GM12878 (cell line): ENCODE data around the gene NOCT.
A peak's percentile ranks its signal among the peaks of the same experiment; 100 is the strongest.

Source experiments
- EZH2 ChIP-seq: IDR thresholded peaks from 2 replicates; pipeline ENCODE4 v1.6.1; 2012; ENCODE audit warnings: low read depth, mild to moderate bottlenecking, control low read depth, inconsistent platforms, low read length, borderline replicate concordance; ENCODE audit not compliant: control insufficient read depth
- IKZF1 ChIP-seq: fragments of 450-650 bp; conservative IDR thresholded peaks from 2 replicates; pipeline ENCODE4 v1.6.1; 2017; ENCODE audit warnings: antibody characterized with exemption, mild to moderate bottlenecking
- POLR2AphosphoS5 ChIP-seq: IDR thresholded peaks from 2 replicates; pipeline ENCODE4 v1.6.1; 2011; ENCODE audit warnings: mild to moderate bottlenecking, low read length, inconsistent platforms
- SIN3A ChIP-seq: IDR thresholded peaks from 2 replicates; pipeline ENCODE4 v1.6.1; 2012; ENCODE audit warnings: low read depth, low read length, improper control_type of control experiment
- ZBTB11 ChIP-seq: fragments of 450-650 bp; formaldehyde crosslinking; IDR thresholded peaks from 2 replicates; pipeline ENCODE4 v1.5.0; 2022; ENCODE audit warnings: mild to moderate bottlenecking, missing genetic modification characterization
- ZNF384 ChIP-seq: IDR thresholded peaks from 2 replicates; pipeline ENCODE4 v1.6.1; 2012; ENCODE audit warnings: low read depth, mild to moderate bottlenecking, low read length, improper control_type of control experiment, borderline replicate concordance
- TF ChIP-seq, protein P1 (sequence below), 3 experiments: IDR thresholded peaks in 2 of 3; conservative IDR thresholded peaks in 1 of 3; 2 replicates each; pipeline ENCODE4 v1.5.1; 2011; ENCODE audit warnings: low read depth in 3 of 3, low read length in 3 of 3, mild to moderate bottlenecking in 3 of 3, control low read depth in 2 of 3, moderate library complexity in 2 of 3, inconsistent platforms in 1 of 3, mixed read lengths in 1 of 3; ENCODE audit not compliant: control insufficient read depth in 2 of 3, insufficient read depth in 1 of 3; ENCODE audit errors: extremely low read depth in 1 of 3

GRCh38 chr4:138967313-138967712 is 48.3 kb upstream of the NOCT start:
- TF ChIP-seq, protein P1, sequence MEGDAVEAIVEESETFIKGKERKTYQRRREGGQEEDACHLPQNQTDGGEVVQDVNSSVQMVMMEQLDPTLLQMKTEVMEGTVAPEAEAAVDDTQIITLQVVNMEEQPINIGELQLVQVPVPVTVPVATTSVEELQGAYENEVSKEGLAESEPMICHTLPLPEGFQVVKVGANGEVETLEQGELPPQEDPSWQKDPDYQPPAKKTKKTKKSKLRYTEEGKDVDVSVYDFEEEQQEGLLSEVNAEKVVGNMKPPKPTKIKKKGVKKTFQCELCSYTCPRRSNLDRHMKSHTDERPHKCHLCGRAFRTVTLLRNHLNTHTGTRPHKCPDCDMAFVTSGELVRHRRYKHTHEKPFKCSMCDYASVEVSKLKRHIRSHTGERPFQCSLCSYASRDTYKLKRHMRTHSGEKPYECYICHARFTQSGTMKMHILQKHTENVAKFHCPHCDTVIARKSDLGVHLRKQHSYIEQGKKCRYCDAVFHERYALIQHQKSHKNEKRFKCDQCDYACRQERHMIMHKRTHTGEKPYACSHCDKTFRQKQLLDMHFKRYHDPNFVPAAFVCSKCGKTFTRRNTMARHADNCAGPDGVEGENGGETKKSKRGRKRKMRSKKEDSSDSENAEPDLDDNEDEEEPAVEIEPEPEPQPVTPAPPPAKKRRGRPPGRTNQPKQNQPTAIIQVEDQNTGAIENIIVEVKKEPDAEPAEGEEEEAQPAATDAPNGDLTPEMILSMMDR (IDR thresholded peaks at IDR 0.05 in 2 of 3, conservative IDR thresholded peaks at IDR 0.05 in 1 of 3; ENCODE audit: control insufficient read depth in 2 of 3, extremely low read depth in 1 of 3, insufficient read depth in 1 of 3, low read depth in 3 of 3, low read length in 3 of 3): no peak
- TF ChIP-seq IKZF1 (peak; percentile 81), ZNF384 (no peak; the same call in 1 of the 2 replicates), EZH2 (no peak), ZBTB11 (CRISPR knock-in tag) (no peak), SIN3A (no peak), POLR2AphosphoS5 (no peak)
